GM18873 (cell line): ENCODE results near the gene C17orf75.

Experiments used
- ATAC-seq: cut with Tn5 transposase; IDR thresholded peaks from one replicate; pipeline ENCODE4 v1.9.1; 2021; ENCODE audit warnings: mild to moderate bottlenecking, moderate library complexity, moderate number of reproducible peaks; ENCODE audit not compliant: unreplicated experiment, low FRiP score

C17orf75 gene

GRCh38 chr17:32279891-32280716 is 61.9 kb downstream of the C17orf75 start:
- ATAC-seq = no peak

GRCh38 chr17:32278815-32279214 is 63.2 kb downstream of the C17orf75 start:
- no peak for ATAC-seq
